Chondrocyte (in vitro differentiated cells): ENCODE results near the gene DLX2. TPM values are rescaled to one million over a fixed set of nuclear protein-coding genes. Genes with fewer than 3 reads are reported as not detected.

Experiments
- DNase-seq: peaks from one replicate; pipeline ENCODE4 v3.0.0; 2021; ENCODE audit warnings: mixed read lengths, low spot score
- H3K27ac Mint-ChIP-seq: one replicate; pipeline ENCODE4 v1.8.0; 2021; ENCODE audit warnings: mild to moderate bottlenecking, moderate library complexity, mixed read lengths; ENCODE audit not compliant: unreplicated experiment
- H3K27me3 Mint-ChIP-seq: 2 replicates; pipeline ENCODE4 v1.8.0; 2021; ENCODE audit warnings: low read depth, mixed read lengths
- H3K36me3 Mint-ChIP-seq: 2 replicates; pipeline ENCODE4 v1.8.0; 2021; ENCODE audit warnings: low read depth, mixed read lengths
- H3K4me1 Mint-ChIP-seq: 2 replicates; pipeline ENCODE4 v1.8.0; 2021; ENCODE audit warnings: low read depth, mild to moderate bottlenecking, mixed read lengths
- H3K4me3 Mint-ChIP-seq: one replicate; pipeline ENCODE4 v1.8.0; 2021; ENCODE audit warnings: mild to moderate bottlenecking, moderate library complexity, mixed read lengths; ENCODE audit not compliant: unreplicated experiment
- H3K9me3 Mint-ChIP-seq: 2 replicates; pipeline ENCODE4 v1.8.0; 2021; ENCODE audit warnings: low read depth, mixed read lengths
- CTCF ChIP-seq: fragments of 200-600 bp; sonication (generic); IDR thresholded peaks from 2 replicates; pipeline ENCODE4 v1.5.0; 2021; ENCODE audit warnings: antibody characterized with exemption, mild to moderate bottlenecking, moderate library complexity
- total RNA-seq: library from RNA; stranded (reverse); gene quantifications from 3 replicates; pipeline ENCODE4 v1.2.1, GENCODE V29; 2021

DLX2 gene
- total RNA-seq, 1 donor from 2014 or later, result 5.7 TPM

GRCh38 chr2:172079838-172080640 lies 22.7 kb downstream of the DLX2 start:
- Mint-ChIP-seq H3K4me1 (peaks cover 26% of the 10 kb centered on the region), H3K4me3 (no peak overlapping the region), H3K27me3 (peaks cover 7% of the 10 kb centered on the region), H3K27ac (no peak overlapping the region), H3K9me3 (no peaks in the 10 kb centered on the region), H3K36me3 (no peaks in the 10 kb centered on the region)
- DNase-seq, result no peak
- TF ChIP-seq CTCF, result no peak

DNA sequence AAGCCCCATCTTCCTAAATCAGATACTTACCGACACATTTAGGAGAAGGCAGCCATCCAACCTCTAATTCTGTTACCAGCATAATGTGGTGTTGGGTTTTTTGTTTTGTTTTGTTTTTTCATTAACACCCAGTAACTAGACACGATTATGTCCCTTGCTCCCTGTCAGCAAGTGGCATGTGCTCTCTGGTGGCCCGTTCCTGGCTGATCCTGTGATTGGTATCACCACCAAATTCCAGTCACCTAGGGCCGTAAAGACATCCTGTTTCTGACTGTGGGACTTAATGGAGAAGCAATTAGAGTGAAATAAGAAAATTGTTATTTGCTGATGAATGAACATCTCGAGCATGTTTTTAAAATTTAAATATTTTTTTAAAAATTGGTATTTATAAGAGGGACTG lies 23.3 kb downstream of the DLX2 start:
- Mint-ChIP-seq H3K4me3 (no peak overlapping the region), H3K4me1 (peaks cover 24% of the 10 kb centered on the region), H3K9me3 (no peaks in the 10 kb centered on the region), H3K27ac (no peak overlapping the region), H3K27me3 (peaks cover 7% of the 10 kb centered on the region), H3K36me3 (no peaks in the 10 kb centered on the region)
- no peak for TF ChIP-seq CTCF
- DNase-seq, result no peak

- H3K36me3 Mint-ChIP-seq, result no peaks in the 10 kb centered on the region
- no peak for DNase-seq
- no peak for TF ChIP-seq CTCF
- H3K27me3 Mint-ChIP-seq, result no peaks in the 10 kb centered on the region
- H3K9me3 Mint-ChIP-seq, result no peaks in the 10 kb centered on the region
- H3K27ac Mint-ChIP-seq, result no peak overlapping the region
- no peaks in the 10 kb centered on the region for H3K4me1 Mint-ChIP-seq
- no peak overlapping the region for H3K4me3 Mint-ChIP-seq
Measured at GRCh38 chr2:172074254-172074653, 28.4 kb downstream of the DLX2 start.

GRCh38 chr2:172073518-172073917 lies 29.2 kb downstream of the DLX2 start:
- no peaks in the 10 kb centered on the region for H3K36me3 Mint-ChIP-seq
- no peaks in the 10 kb centered on the region for H3K27me3 Mint-ChIP-seq
- no peak overlapping the region for H3K4me3 Mint-ChIP-seq
- H3K4me1 Mint-ChIP-seq, result no peaks in the 10 kb centered on the region
- no peak for TF ChIP-seq CTCF
- H3K9me3 Mint-ChIP-seq, result no peaks in the 10 kb centered on the region
- no peak for DNase-seq
- H3K27ac Mint-ChIP-seq, result no peak overlapping the region

DNA sequence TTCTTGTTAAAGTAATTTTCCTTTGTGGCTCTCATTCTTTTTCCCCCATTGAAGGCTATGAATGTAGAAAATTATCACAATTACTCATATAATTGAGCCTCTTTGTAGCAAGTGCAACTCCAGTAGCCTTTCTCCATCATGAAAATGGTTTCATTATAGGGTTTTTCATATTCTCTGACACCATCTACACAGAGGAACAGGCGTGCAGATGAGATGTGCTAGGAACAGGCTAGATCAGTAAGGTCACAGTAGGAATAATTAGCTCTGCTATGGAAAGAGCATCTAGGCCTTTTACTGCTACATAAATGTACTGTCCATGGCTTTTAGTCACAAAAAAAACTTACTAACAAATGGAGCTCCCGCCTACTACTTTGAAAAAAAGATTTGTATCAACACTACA lies 30.0 kb downstream of the DLX2 start:
- no peaks in the 10 kb centered on the region for H3K27me3 Mint-ChIP-seq
- H3K9me3 Mint-ChIP-seq, result no peaks in the 10 kb centered on the region
- no peak overlapping the region for H3K4me3 Mint-ChIP-seq
- no peak overlapping the region for H3K27ac Mint-ChIP-seq
- no peak for DNase-seq
- no peak for TF ChIP-seq CTCF
- H3K36me3 Mint-ChIP-seq, result no peaks in the 10 kb centered on the region
- no peaks in the 10 kb centered on the region for H3K4me1 Mint-ChIP-seq
